Ramos (cell line): ENCODE results near the gene ACAN.

Source experiments
- in situ Hi-C: fragments of 300-500 bp; cut with MboI; formaldehyde crosslinking; loops from one replicate; pipeline ENCODE4 v1.14.3; 2022; ENCODE audit warnings: low sequenced_read_pairs; ENCODE audit not compliant: unreplicated experiment

ACAN gene

GRCh38 chr15:88898736-88899135 lies 95.5 kb downstream of the ACAN start:
- in situ Hi-C loops: no loop called here

- in situ Hi-C loops: no loop called here
Measured at GRCh38 chr15:88899251-88899650, 96.0 kb downstream of the ACAN start.

- in situ Hi-C loops: loop anchor here (10.0 kb wide), 1 partner anchor 124 kb away; no protein-coding TSS in a partner anchor
Measured at GRCh38 chr15:88900309-88900981, 97.2 kb downstream of the ACAN start.

- in situ Hi-C loops: loop anchor here (10.0 kb wide), 1 partner anchor 124 kb away; no protein-coding TSS in a partner anchor
Measured at GRCh38 chr15:88900982-88901418, 97.8 kb downstream of the ACAN start.

- in situ Hi-C loops: loop anchor here (10.0 kb wide), 1 partner anchor 123 kb away; no protein-coding TSS in a partner anchor
Measured at GRCh38 chr15:88901508-88902220, 98.4 kb downstream of the ACAN start.

GRCh38 chr15:88902221-88902835 lies 99.1 kb downstream of the ACAN start:
- in situ Hi-C loops: loop anchor here (10.0 kb wide), 1 partner anchor 122 kb away; no protein-coding TSS in a partner anchor

GRCh38 chr15:88902846-88903245 lies 99.6 kb downstream of the ACAN start:
- in situ Hi-C loops: loop anchor here (10.0 kb wide), 1 partner anchor 122 kb away; no protein-coding TSS in a partner anchor

- in situ Hi-C loops: loop anchor here (10.0 kb wide), 1 partner anchor 121 kb away; no protein-coding TSS in a partner anchor
Measured at GRCh38 chr15:88904257-88904623, 101.0 kb downstream of the ACAN start.

- in situ Hi-C loops: loop anchor here (10.0 kb wide), 1 partner anchor 120 kb away; no protein-coding TSS in a partner anchor
Measured at GRCh38 chr15:88904624-88905327, 101.5 kb downstream of the ACAN start.

GRCh38 chr15:88905576-88905975 lies 102.3 kb downstream of the ACAN start:
- in situ Hi-C loops: loop anchor here (10.0 kb wide), 1 partner anchor 119 kb away; no protein-coding TSS in a partner anchor

- in situ Hi-C loops: loop anchor here (10.0 kb wide), 1 partner anchor 119 kb away; no protein-coding TSS in a partner anchor
Measured at GRCh38 chr15:88906130-88906529, 102.9 kb downstream of the ACAN start.

GRCh38 chr15:88906551-88906950 lies 103.3 kb downstream of the ACAN start:
- in situ Hi-C loops: loop anchor here (10.0 kb wide), 1 partner anchor 118 kb away; no protein-coding TSS in a partner anchor

- in situ Hi-C loops: loop anchor here (10.0 kb wide), 1 partner anchor 118 kb away; no protein-coding TSS in a partner anchor
Measured at GRCh38 chr15:88907111-88907510, 103.9 kb downstream of the ACAN start.

GRCh38 chr15:88908123-88908522 lies 104.9 kb downstream of the ACAN start:
- in situ Hi-C loops: loop anchor here (10.0 kb wide), 1 partner anchor 117 kb away; no protein-coding TSS in a partner anchor

GRCh38 chr15:88908697-88909621 lies 105.7 kb downstream of the ACAN start:
- in situ Hi-C loops: loop anchor here (10.0 kb wide), 1 partner anchor 116 kb away; no protein-coding TSS in a partner anchor

- in situ Hi-C loops: loop anchor here (10.0 kb wide), 1 partner anchor 115 kb away; no protein-coding TSS in a partner anchor
Measured at GRCh38 chr15:88909956-88910831, 107.0 kb downstream of the ACAN start.

- in situ Hi-C loops: no loop called here
Measured at GRCh38 chr15:88911766-88912118, 108.5 kb downstream of the ACAN start.

- in situ Hi-C loops: no loop called here
Measured at GRCh38 chr15:88912500-88912921, 109.3 kb downstream of the ACAN start.
